SK-N-MC (cell line): ENCODE data around the gene TP73.

Source experiments
- DNase-seq: peaks from one replicate; pipeline ENCODE4 v3.0.0-alpha.2; 2011; ENCODE audit warnings: low read depth, low spot score
- H3K27ac ChIP-seq: fragments of 200-600 bp; sonication (generic); 2 replicates; pipeline ENCODE4 v1.5.1; 2016; ENCODE audit warnings: mixed run types
- H3K36me3 ChIP-seq: fragments of 200-600 bp; sonication (generic); 2 replicates; pipeline ENCODE4 v1.6.1; 2017; ENCODE audit warnings: antibody characterized with exemption, low read length, mixed read lengths; ENCODE audit not compliant: insufficient read depth
- H3K4me3 ChIP-seq: fragments of 200-600 bp; sonication (generic); 2 replicates; pipeline ENCODE4 v1.5.1; 2016
- H3K9ac ChIP-seq: fragments of 200-600 bp; sonication (generic); 2 replicates; pipeline ENCODE4 v1.8.0; 2017; ENCODE audit warnings: mixed run types, mixed read lengths; ENCODE audit not compliant: insufficient read length
- H3K9me3 ChIP-seq: fragments of 200-600 bp; sonication (generic); 2 replicates; pipeline ENCODE4 v1.6.1; 2017; ENCODE audit warnings: low read depth, mild to moderate bottlenecking, antibody characterized with exemption, low read length, moderate library complexity, mixed read lengths
- EZH2 ChIP-seq: fragments of 200-600 bp; sonication (generic); IDR thresholded peaks from one replicate; pipeline ENCODE4 v1.6.1; 2017; ENCODE audit warnings: antibody characterized with exemption
- FOXP2 ChIP-seq: optimal IDR thresholded peaks from 2 replicates; pipeline ENCODE3; 2011; ENCODE audit warnings: mild to moderate bottlenecking, moderate library complexity; ENCODE audit not compliant: insufficient read depth; ENCODE audit errors: extremely low read length, control extremely low read depth
- POLR2AphosphoS5 ChIP-seq: IDR thresholded peaks from 2 replicates; pipeline ENCODE4 v1.6.1; 2012; ENCODE audit warnings: mild to moderate bottlenecking, low read depth, low read length, borderline replicate concordance

Gene TP73

GRCh38 chr1:3608154-3608553 is 44.2 kb upstream of the TP73 start:
- DNase-seq: no peak
- TF ChIP-seq FOXP2: no peak
- TF ChIP-seq EZH2: no peak
- TF ChIP-seq POLR2AphosphoS5: no peak
- Histone ChIP-seq H3K9me3 (no peaks in the 10 kb centered on the region), H3K27ac (no peak overlapping the region), H3K36me3 (no peaks in the 10 kb centered on the region), H3K9ac (no peak overlapping the region), H3K4me3 (no peak overlapping the region)

GRCh38 chr1:3609016-3609768 is 43.1 kb upstream of the TP73 start:
- TF ChIP-seq FOXP2 (no peak), EZH2 (no peak), POLR2AphosphoS5 (no peak)
- Histone ChIP-seq H3K9me3 (no peaks in the 10 kb centered on the region), H3K4me3 (no peak overlapping the region), H3K9ac (no peak overlapping the region), H3K36me3 (no peaks in the 10 kb centered on the region), H3K27ac (no peak overlapping the region)
- no peak for DNase-seq

GRCh38 chr1:3609769-3610526 is 42.4 kb upstream of the TP73 start:
- DNase-seq: no peak
- peak overlapping the region; percentile 11 for H3K9ac ChIP-seq
- no peaks in the 10 kb centered on the region for H3K36me3 ChIP-seq
- no peak overlapping the region for H3K27ac ChIP-seq
- H3K9me3 ChIP-seq: no peaks in the 10 kb centered on the region
- H3K4me3 ChIP-seq: peak overlapping the region; percentile 91
- TF ChIP-seq POLR2AphosphoS5: no peak
- TF ChIP-seq FOXP2: no peak
- TF ChIP-seq EZH2: no peak

- TF ChIP-seq EZH2 (no peak), FOXP2 (peak; percentile 28)
- H3K27ac ChIP-seq: peak overlapping the region; percentile 31; the same call in 1 of the 2 replicates
- no peaks in the 10 kb centered on the region for H3K9me3 ChIP-seq
- peak overlapping the region; percentile 53 for H3K9ac ChIP-seq
- DNase-seq: peak; percentile 22
- H3K4me3 ChIP-seq: peak overlapping the region; percentile 91
- H3K36me3 ChIP-seq: no peaks in the 10 kb centered on the region
Observed at GRCh38 chr1:3610527-3611169, 41.7 kb upstream of the TP73 start.

GRCh38 chr1:3611170-3612019 is 40.9 kb upstream of the TP73 start, which contains the start of gene MEGF6:
Gene MEGF6, minus strand, starts transcription at chr1:3611508. Its CDS starts 240 bp downstream, at chr1:3611268.
- DNase-seq: peak; percentile 6
- Histone ChIP-seq H3K9ac (peak within 1 kb of the TSS; percentile 53), H3K27ac (peak within 1 kb of the TSS; percentile 31; the same call in 1 of the 2 replicates), H3K9me3 (no peaks in the 10 kb centered on the region), H3K36me3 (no peaks in the 10 kb centered on the region), H3K4me3 (peak within 1 kb of the TSS; percentile 91)
- TF ChIP-seq EZH2: no peak
- TF ChIP-seq POLR2AphosphoS5: no peak; the same call in 1 of the 2 replicates
- no peak for TF ChIP-seq FOXP2

- TF ChIP-seq FOXP2: no peak
- TF ChIP-seq POLR2AphosphoS5: no peak
- no peak for TF ChIP-seq EZH2
- no peaks in the 10 kb centered on the region for H3K9me3 ChIP-seq
- no peak for DNase-seq
- H3K4me3 ChIP-seq: peak overlapping the region; percentile 72
- H3K9ac ChIP-seq: no peak overlapping the region
- H3K36me3 ChIP-seq: no peaks in the 10 kb centered on the region
- no peak overlapping the region for H3K27ac ChIP-seq
Observed at GRCh38 chr1:3612123-3612522, 40.2 kb upstream of the TP73 start.

- no peak for TF ChIP-seq FOXP2
- no peak for TF ChIP-seq POLR2AphosphoS5
- TF ChIP-seq EZH2: no peak
- Histone ChIP-seq H3K36me3 (no peaks in the 10 kb centered on the region), H3K4me3 (no peak overlapping the region), H3K9ac (no peak overlapping the region), H3K27ac (no peak overlapping the region), H3K9me3 (no peaks in the 10 kb centered on the region)
- no peak for DNase-seq
Observed at GRCh38 chr1:3614755-3615742, 37.3 kb upstream of the TP73 start.
